ENCODE results near the gene TMEM121.
"Not testable (repeated sequence)": the region's sequence is repeated elsewhere in the genome, so short reads cannot be mapped to it uniquely, and the experiment has no call there.

The TMEM121 gene

DNA sequence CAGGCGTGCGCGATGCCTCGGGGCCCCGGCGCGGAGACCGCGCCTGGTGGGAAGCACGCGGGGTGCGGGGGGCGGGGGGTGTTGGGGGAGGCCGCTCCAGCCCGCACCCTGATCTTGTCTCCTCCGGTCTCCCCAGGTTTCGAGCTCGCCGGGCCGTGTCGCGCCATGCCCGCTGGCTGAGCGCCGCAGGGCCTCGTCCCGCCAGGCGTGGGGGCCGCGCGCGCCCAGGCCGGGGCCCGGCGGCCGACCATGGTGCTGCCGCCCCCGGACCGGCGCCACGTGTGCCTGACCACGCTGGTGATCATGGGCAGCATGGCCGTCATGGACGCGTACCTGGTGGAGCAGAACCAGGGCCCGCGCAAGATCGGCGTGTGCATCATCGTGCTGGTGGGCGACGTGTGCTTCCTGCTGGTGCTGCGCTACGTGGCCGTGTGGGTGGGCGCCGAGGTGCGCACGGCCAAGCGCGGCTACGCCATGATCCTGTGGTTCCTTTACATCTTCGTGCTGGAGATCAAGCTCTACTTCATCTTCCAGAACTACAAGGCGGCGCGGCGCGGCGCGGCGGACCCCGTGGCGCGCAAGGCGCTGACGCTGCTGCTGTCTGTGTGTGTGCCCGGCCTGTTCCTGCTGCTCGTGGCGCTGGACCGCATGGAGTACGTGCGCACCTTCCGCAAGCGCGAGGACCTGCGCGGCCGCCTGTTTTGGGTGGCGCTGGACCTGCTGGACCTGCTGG is 2.4 kb downstream of the TMEM121 start:
- no peak for DNase-seq

DNA sequence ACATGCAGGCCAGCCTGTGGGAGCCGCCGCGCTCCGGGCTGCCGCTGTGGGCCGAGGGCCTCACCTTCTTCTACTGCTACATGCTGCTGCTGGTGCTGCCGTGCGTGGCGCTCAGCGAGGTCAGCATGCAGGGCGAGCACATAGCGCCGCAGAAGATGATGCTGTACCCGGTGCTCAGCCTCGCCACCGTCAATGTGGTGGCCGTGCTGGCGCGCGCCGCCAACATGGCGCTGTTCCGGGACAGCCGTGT is 2.9 kb downstream of the TMEM121 start:
- no peak for DNase-seq

DNA sequence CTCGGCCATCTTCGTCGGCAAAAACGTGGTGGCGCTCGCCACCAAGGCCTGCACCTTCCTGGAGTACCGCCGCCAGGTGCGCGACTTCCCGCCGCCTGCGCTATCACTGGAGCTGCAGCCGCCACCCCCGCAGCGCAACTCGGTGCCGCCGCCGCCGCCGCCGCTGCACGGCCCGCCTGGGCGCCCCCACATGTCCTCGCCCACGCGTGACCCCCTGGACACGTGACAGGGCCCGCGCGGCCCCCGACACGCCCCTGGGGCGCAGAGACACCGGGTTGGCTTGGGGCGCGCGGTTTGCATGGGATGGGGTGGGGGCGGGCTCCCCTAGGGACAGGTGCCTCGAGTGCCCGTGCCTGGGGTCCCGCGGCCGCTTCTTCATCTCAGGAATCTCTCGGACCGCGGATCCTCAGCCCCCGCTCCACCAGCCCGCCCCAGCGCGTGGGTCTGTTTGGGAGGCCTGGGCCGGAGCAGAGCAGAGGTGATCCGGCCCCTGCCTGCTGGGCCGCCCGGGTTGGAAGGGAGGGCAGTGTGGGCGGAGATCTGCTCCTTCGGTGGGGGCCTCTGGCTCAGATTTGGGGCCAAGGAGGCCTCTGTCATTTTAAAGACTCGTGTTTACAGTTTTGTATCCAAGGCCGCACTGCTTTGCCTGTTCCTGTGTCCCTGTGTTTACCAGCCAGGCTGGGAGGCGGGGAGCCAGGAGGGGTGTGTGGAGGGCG is 3.3 kb downstream of the TMEM121 start:
- no peak for DNase-seq

GRCh38 chr14:105530285-105531087 is 4.1 kb downstream of the TMEM121 start:
- no peak for DNase-seq

DNA sequence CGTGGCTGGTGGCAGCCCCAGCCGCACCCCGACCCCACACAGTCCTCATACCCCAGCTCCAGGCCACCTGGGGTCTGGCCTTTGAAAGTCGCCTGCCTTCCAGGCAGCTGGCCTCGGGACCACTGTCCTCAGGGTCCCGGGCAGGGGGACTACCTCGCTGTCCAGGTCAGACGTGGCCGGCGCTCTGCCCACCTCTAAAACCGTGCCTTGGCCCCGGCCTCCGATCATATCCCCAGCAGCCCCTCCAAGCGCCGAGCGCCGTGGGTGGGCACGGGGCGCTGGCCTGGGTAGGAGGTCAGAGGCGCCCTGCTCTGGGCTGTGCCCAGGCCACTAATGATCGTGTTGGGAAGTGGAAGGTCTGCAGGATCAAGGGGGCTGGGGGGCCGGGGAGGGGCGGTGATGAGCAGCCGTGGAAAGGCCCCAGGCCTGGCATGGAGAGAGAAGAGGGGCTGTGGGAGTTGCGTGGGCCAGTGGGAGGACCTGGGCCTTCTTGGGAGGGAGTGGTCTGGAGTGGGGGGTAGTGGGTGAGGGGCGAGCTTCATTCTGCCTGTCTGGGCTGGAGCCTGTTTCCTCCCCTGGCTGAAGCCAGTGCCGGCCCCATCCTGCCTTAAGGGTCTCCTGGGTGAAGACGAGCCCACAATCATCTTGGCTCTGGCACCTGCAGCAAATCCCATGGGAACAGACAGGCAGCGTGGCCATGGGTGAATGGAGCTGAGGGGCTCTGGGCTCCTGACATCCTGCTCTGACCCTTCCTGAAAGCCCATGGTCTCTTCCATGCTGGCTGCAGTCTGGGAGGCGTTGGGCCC is 4.9 kb downstream of the TMEM121 start:
- DNase-seq = no peak

- no peak for DNase-seq
These were observed 5.7 kb downstream of the TMEM121 start for GRCh38 chr14:105531894-105532623.

- DNase-seq = no peak
These were observed 6.4 kb downstream of the TMEM121 start for GRCh38 chr14:105532735-105533141.

- DNase-seq = no peak
These were observed 7.0 kb downstream of the TMEM121 start for GRCh38 chr14:105533391-105533790.

GRCh38 chr14:105533811-105534498 is 7.6 kb downstream of the TMEM121 start:
- no peak for DNase-seq

DNA sequence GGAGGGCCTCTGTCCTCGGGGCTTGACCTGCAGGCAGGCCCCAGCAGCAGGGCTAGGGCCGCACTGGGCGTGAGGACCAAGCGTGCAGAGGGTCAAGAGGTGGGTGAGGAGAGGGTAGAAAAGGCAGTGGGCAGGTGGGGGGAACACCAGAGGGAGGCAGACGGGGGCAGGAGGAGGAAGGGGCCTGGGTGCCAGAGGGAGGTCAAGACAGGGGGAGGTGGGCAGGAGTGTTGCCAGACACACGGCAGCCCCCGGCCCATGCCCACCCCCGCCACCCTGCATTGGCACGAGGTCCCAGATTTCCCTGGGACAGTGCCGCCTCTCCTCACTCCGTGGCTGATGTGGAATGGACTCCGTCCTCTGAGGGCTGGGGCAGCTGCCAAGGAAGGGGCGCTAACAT is 8.2 kb downstream of the TMEM121 start:
- DNase-seq = no peak

- no peak for DNase-seq
These were observed 9.7 kb downstream of the TMEM121 start for GRCh38 chr14:105536051-105536450.

- DNase-seq = no peak
These were observed 10.6 kb downstream of the TMEM121 start for GRCh38 chr14:105536691-105537579.

- no peak for DNase-seq
These were observed 11.4 kb downstream of the TMEM121 start for GRCh38 chr14:105537580-105538474.

DNA sequence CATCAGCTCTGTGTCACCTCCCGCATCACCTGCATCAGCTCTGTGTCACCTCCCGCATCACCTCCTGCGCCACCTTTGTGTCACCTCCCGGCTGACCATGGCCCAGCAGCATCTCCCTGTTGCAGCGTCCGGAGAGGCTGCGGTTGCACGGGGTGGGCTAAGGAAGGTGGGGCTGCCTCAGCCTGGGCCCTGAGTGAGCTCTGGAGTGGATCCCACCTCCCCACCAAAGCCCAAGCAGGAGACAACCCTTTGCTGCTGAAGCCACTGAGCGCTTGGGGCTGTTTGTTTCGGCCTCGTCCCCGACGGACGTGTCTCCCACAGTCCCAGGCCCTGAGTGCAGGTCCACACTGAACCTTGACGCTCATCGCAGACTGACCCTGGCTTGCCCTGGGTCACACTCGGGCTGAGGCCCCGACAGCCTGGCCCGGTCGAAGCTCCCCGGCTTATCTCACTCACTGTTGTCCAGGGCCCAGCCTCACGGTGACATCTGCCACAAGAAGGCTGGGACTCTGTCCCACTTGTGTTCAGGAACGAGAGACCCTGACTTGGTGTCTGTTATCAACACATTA is 12.2 kb downstream of the TMEM121 start:
- DNase-seq = no peak

DNA sequence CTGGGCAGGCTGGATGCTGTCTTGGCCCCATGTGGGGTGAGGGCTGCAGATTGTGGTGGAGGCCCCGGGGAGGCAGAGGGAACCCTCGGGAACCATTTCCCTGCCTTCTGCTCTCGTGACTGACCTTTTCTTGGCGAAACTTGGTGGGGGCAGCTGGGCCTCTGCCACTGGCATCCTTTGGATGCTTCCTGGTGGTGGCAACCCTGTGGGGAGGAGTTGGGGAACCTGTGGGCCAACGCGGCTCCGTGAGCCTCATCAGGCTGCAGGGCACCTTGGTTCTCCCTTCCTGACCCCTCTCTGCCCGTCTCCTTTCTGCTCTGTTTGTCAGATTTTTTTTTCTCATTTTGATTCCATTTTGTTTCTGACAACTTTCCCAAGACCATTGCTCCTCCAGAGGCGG is 14.4 kb downstream of the TMEM121 start:
- no peak for DNase-seq

DNA sequence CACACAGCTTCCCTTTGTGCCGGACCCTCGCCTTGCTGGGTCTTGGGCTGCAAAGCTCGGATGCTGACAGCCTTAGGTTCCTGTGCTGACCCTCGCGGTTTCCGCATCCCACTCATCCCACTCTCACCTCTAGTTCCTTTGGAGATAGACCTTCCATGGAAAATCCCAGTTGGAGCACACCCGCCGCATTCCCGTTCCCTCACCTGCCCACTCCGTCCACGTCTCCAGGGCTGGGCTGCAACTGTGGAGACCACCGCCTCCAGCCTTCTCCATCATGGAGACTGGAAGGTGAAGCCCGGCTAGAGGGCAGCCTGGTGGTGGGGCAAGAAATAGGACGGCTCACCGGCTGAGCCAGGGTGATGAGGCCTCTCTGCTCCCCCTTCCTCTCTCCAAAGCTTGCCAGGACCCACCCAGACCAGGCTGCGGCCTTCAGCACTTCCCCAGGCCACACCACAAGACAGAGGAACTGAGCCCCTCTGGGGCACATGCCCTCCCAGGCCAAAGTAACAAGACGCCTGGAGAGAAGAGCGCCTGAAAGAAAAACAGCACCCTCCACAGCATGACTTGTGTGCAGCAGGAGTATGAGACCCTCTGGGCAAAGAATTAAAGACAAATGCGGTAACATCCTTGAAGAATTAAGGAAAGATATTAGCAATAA is 15.0 kb downstream of the TMEM121 start:
- DNase-seq = no peak

GRCh38 chr14:105545676-105546075 is 19.3 kb downstream of the TMEM121 start:
- not testable (repeated sequence) for DNase-seq

DNA sequence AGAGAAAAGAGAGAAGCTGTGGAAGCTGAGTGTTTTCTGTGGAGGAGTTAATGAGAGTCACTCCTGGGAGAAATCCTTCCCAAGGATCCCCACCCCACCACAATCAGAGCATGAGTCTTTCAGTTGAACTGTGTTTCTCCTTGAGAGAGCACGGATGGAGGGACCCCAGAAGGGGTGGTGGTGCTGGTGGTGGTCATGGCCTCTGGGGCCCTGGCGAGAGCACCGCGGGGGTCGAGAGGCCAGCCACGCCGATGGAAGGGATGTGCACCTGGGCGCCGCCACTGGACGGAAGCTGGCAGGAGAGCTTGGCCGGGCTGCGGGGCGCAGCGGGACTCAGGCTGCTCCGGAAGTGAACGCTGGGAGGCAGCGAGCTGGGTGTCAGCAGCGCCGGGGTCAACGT is 20.0 kb downstream of the TMEM121 start:
- not testable (repeated sequence) for DNase-seq

- not testable (repeated sequence) for DNase-seq
These were observed 20.7 kb downstream of the TMEM121 start for GRCh38 chr14:105547072-105547471.

All from GOT3 (cell line).